Ovary (tissue), 9 donors: ENCODE results near the gene RSPH1. TPM values are rescaled to one million over a fixed set of nuclear protein-coding genes. Genes with fewer than 3 reads are reported as not detected.

Source experiments
- DNase-seq, 5 donors: peaks; one replicate each; pipeline ENCODE4 v3.0.0-alpha.2; 2019 to 2020
- H3K27ac ChIP-seq, 2 donors: fragments of 200-600 bp; one replicate each; pipeline versions ENCODE4 v1.5.1 to v1.8.0; 2019 to 2022
- H3K27me3 ChIP-seq: fragments of 200-600 bp; one replicate; pipeline ENCODE4 v1.8.0; 2022
- H3K36me3 ChIP-seq: fragments of 200-600 bp; sonication (generic); one replicate; pipeline ENCODE4 v1.5.1; 2019
- H3K4me1 ChIP-seq: one replicate; pipeline ENCODE4 v1.8.1; 2013; ENCODE audit warnings: mild to moderate bottlenecking, moderate library complexity; ENCODE audit not compliant: insufficient read depth
- H3K4me3 ChIP-seq: fragments of 200-600 bp; sonication (generic); one replicate; pipeline ENCODE4 v1.5.1; 2017
- H3K9me3 ChIP-seq, 2 donors: fragments of 200-600 bp in 1 of 2; sonication (generic) in 1 of 2; one replicate each; pipeline versions ENCODE4 v1.5.1 to v1.8.1; 2013 to 2019; ENCODE audit warnings: mild to moderate bottlenecking in 1 of 2, moderate library complexity in 1 of 2
- CTCF ChIP-seq, 3 donors: fragments of 450-650 bp in 2 of 3; fragments of 200-600 bp in 1 of 3; IDR thresholded peaks; one replicate each; pipeline versions ENCODE4 v1.5.1 to v1.8.0; 2016 to 2022; ENCODE audit warnings: antibody characterized with exemption in 3 of 3, mild to moderate bottlenecking in 1 of 3
- EP300 ChIP-seq: sonication (generic); formaldehyde crosslinking; IDR thresholded peaks from one replicate; pipeline ENCODE4 v1.6.1; 2017; ENCODE audit warnings: antibody characterized with exemption
- POLR2A ChIP-seq: fragments of 450-650 bp; IDR thresholded peaks from one replicate; pipeline ENCODE4 v1.6.1; 2017; ENCODE audit warnings: antibody characterized with exemption, mild to moderate bottlenecking, moderate library complexity
- WGBS, 3 donors: extraction: QIAGEN DNeasy Blood & Tissue Kit in 1 of 3; methylation state at CpG; one replicate each; pipeline versions ENCODE4 v1.1.5 to v1.1.7; 2013 to 2017; 5-methylcytosine and 5-hydroxymethylcytosine counted together
- intact Hi-C, 4 donors: fragments of 100-400 bp; cut with DNase I; formaldehyde crosslinking; loops; one replicate each; pipeline versions ENCODE4 v1.11.0 to v1.15.1; 2022 to 2023
- polyA plus RNA-seq, 2 donors: library from polyadenylated mRNA; stranded (reverse); fragments of 200-250 nt in 1 of 2; fragments of 350-450 nt in 1 of 2; fragmentation: Illumina TruSeq in 1 of 2; extraction: RNeasy Lipid Tissue Mini Kit (QIAGEN cat#74804) in 1 of 2; gene quantifications; one replicate each; pipeline ENCODE4 v1.2.3, GENCODE V29; 2013 to 2014
- total RNA-seq, 7 donors: library from RNA; depleted of rRNA in 2 of 7; stranded (reverse); fragments of >200 nt in 2 of 7; fragmentation: NEBNext Ultra II Directional in 3 of 7; extraction: Animal tissue kit (Norgen Biotek cat#: 25700) in 3 of 7; gene quantifications; one replicate each; pipeline versions ENCODE4 v1.1.0 to v1.2.4, GENCODE V29; 2016 to 2023
- donor health status: DM: no; HTN: no; CAD: no; lungs with moderate emphysema.
- donor health status: DM: no; HTN: no; CAD: no.
- donor health status: Bipolar disorder and iron deficiency.
- donor health status: DM: yes; HTN: yes; CAD: no.
- donor health status: DM: no; HTN: no; CAD: no.
- donor health status: DM: yes; HTN: yes; CAD: no.

RSPH1 gene
- total and polyA plus RNA-seq, 9 donors = 0.76 to 37.5 (median 2.5) TPM

- H3K4me1 ChIP-seq = no peaks in the 10 kb centered on the region
- H3K27ac ChIP-seq = no peak overlapping the region
- intact Hi-C loops = no loop called here
- WGBS, 3 donors = 75 to 83% (median 77%) methylated on average over 10 of the region's 10 CpGs
- TF ChIP-seq EP300 = no peak
- TF ChIP-seq POLR2A = no peak
- no peak for TF ChIP-seq CTCF (IDR thresholded peaks at IDR 0.05)
- DNase-seq = no peak
- no peaks in the 10 kb centered on the region for H3K27me3 ChIP-seq
- H3K4me3 ChIP-seq = no peak overlapping the region
- no peaks in the 10 kb centered on the region for H3K36me3 ChIP-seq
- H3K9me3 ChIP-seq = no peaks in the 10 kb centered on the region
Measured at GRCh38 chr21:42444745-42445059, 51.3 kb downstream of the RSPH1 start.

DNA sequence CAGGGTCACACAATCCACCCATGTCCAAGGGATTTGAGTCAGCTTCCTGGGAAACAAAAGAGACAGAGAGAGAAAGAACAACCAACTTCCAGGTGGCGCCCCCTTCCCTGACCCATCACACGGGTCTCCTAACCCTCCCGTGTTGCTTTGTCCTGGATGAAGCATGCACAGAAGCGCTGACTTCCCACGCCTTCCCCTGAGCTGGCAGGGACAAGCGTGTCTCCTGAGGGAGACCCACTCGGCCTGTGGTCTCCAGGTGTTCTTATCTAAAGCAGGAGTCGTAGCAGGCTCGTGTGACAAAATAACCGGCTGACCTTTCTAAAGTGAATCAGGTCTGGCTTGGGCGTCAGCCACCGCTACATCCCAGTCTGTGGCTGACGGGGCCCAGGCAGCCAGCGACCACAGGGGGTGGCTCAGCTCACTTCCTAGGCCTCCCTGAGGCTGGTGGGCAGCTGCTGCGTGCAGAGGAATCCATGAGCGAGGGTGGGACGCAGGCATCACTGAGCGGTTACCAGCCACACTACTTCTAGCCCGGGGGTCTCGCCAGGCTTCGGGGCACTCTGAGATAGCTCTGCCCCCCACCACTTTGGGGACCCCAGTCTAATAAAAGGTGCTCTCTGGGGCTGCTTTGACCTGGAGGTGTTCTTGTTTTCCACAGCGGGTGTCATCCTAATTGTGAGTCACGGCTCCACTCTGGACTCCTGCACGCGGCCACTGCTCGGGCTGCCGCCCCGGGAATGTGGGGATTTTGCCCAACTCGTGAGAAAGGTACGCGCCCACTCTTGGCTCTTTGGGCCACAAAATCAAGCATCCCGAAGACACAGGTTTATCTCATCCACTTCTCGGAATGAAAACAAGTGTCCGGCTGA, 51.9 kb downstream of the RSPH1 start:
- intact Hi-C loops = no loop called here
- no peaks in the 10 kb centered on the region for H3K9me3 ChIP-seq
- no peaks in the 10 kb centered on the region for H3K36me3 ChIP-seq
- no peak overlapping the region for H3K27ac ChIP-seq
- WGBS, 3 donors = 68 to 73% (median 72%) methylated on average over 33 to 34 of the region's 34 CpGs
- no peak for DNase-seq
- no peaks in the 10 kb centered on the region for H3K27me3 ChIP-seq
- TF ChIP-seq POLR2A (no peak), CTCF (IDR thresholded peaks at IDR 0.05) (no peak), EP300 (no peak)
- H3K4me3 ChIP-seq = no peak overlapping the region
- H3K4me1 ChIP-seq = no peaks in the 10 kb centered on the region

DNA sequence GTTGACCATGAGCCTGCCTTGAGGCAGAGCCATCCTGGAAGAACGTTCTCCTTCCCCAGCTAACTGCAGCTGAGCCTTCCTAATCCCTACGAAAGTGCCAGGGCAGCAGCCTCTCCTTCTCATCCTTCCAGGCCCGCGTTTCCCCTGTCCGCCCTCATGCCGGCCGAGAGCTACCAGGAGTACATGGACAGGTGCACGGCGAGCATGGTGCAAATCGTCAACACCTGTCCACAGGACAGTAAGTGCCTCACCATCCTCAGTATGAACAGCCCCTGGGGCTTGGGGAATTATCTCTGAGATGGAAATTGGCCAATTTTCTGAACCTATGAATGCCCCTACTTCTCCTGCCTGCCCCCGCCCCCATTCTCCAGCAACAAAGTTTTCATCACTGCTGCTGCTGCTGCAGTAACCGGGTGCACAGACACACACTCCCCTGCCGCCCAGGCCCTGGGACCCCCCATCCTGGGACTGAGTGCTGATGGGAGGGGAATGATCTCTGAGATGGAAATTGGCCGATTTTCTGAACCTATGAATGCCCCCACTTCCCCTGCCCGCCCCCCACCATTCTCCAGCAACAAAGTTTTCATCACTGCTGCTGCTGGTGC, 52.7 kb downstream of the RSPH1 start:
- no peaks in the 10 kb centered on the region for H3K27me3 ChIP-seq
- intact Hi-C loops = no loop called here
- no peak for DNase-seq
- no peaks in the 10 kb centered on the region for H3K4me1 ChIP-seq
- H3K9me3 ChIP-seq = no peaks in the 10 kb centered on the region
- H3K27ac ChIP-seq = no peak overlapping the region
- H3K4me3 ChIP-seq = no peak overlapping the region
- no peaks in the 10 kb centered on the region for H3K36me3 ChIP-seq
- TF ChIP-seq POLR2A = no peak
- no peak for TF ChIP-seq EP300
- TF ChIP-seq CTCF (IDR thresholded peaks at IDR 0.05) = no peak
- WGBS, 3 donors = 84 to 86% (median 85%) methylated on average over 15 of the region's 15 CpGs

GRCh38 chr21:42441963-42442362, 54.1 kb downstream of the RSPH1 start:
- Histone ChIP-seq H3K9me3 (no peaks in the 10 kb centered on the region), H3K36me3 (no peaks in the 10 kb centered on the region), H3K27me3 (no peaks in the 10 kb centered on the region), H3K4me3 (no peak overlapping the region), H3K27ac (no peak overlapping the region), H3K4me1 (no peaks in the 10 kb centered on the region)
- no peak for DNase-seq
- intact Hi-C loops = no loop called here
- WGBS, 3 donors = 64 to 81% (median 77%) methylated on average over 6 of the region's 6 CpGs
- TF ChIP-seq EP300 (no peak), CTCF (IDR thresholded peaks at IDR 0.05) (no peak), POLR2A (no peak)
